Fibroblast of gingiva (primary cell): ENCODE data around the gene ADAMTSL2.
"Not testable (repeated sequence)": the region's sequence is repeated elsewhere in the genome, so short reads cannot be mapped to it uniquely, and the experiment has no call there.

ENCODE experiments used
- DNase-seq: peaks from one replicate; pipeline ENCODE4 v3.0.0-alpha.2; 2011; ENCODE audit warnings: low read depth

The ADAMTSL2 gene

DNA sequence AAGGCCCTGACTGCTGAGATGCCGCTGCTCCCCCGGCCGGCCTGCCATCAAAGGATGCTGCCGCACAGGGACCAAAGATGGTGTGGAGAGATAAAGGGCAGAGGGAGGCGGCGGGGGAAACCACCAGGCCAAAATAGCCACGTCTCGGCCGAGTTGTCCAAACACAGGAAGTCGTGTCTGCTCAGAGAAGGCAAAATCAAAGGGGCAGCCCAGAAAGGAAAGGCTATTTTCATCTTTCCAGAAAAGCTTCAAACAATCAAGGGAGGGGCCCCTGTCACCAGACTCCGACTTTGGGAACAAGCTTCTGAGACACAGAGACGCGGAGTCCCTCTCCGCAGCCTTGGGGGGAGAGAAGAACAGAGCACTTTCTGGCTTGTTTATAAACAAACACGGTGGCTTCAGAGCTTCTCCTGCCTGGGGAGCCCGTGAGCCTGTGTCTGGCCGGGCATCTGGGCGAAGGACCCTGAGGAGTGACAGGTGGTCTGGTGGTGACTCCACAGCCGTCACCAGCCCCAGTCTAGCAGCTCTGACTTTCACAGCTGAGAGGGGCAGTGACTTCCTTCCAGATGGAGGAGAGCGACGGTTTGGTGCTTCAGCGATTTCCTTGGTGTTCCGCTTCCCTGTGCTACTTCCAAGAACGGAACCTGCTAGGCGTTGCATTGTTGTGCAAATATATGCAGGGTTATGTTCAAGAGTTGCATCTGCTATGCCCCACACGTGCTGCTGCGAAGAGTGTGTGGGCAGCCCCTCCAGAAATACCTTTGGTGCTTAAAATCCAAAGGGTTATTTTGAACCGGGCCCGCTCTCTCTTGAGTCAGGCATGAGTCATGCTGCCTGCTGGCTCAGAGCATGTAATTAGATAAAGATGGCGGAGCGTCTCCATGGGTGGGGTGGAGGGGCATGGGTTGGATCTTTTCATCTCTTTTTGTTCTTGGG is 24.0 kb downstream of the ADAMTSL2 start:
- DNase-seq = peak; percentile 43

DNA sequence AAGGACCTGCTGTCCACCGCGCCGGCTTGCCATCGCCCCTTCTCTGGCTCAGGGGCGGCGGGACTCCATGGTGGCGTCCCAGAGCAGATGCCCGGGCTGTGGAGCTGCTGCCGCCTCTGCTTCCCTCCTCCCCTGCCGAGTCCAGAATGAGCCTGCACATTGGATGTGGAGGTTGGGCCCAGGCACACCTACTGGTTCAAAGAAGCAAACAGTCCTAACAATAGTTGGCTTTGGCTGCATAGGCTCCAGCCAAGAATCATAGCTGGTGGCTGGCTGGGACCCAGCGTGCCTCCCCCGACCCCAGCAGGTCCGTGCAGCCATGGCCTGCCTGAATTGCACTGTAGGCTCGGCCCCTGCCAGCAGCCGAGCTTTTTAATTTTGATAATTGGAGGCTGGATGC is 25.8 kb downstream of the ADAMTSL2 start:
- DNase-seq = no peak

DNA sequence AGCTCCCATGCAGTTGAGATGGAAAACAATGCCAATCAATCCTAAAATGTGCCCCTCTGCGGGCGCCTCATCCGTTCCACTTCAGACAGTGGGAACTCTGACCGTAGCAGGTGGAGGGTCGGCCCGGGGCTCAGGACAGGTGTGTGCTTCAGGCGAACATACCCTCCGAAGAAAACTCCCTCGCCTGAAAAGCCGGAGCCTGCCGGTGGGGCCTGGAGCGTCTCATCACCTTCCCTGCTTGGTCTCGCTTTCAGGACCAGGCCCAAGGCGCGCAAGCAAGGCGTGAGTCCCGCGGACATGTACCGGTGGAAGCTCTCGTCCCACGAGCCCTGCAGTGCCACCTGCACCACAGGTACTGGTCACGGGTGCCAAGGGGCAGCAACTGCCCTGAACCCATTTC is 26.4 kb downstream of the ADAMTSL2 start:
- DNase-seq = no peak

DNA sequence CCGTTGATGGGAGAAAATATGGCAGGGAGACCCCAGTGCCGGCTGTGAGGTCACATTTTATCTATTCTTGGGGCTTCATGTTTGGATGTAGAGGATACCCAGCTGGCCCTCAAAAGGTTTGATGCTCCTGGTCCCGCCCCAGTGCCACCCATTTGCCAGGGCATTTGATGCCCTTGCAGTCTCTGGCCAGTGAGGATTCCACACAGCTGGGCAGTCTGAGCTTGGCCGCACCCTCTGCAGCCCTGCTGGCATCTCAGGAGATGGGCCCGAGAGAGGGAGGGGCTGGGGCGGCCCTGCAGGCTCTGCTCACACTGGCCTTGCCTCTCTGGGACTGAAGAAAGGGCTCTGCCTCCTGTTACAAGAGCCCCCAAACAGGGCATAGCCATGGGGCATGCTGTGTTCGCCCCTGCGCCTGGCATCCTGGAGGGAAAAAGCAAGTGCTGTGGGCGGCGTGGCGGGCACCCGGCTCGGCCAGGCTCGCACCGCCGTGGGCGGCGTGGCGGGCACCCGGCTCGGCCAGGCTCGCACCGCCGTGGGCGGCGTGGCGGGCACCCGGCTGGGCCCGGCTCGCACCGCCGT is 27.6 kb downstream of the ADAMTSL2 start:
- no peak for DNase-seq

DNA sequence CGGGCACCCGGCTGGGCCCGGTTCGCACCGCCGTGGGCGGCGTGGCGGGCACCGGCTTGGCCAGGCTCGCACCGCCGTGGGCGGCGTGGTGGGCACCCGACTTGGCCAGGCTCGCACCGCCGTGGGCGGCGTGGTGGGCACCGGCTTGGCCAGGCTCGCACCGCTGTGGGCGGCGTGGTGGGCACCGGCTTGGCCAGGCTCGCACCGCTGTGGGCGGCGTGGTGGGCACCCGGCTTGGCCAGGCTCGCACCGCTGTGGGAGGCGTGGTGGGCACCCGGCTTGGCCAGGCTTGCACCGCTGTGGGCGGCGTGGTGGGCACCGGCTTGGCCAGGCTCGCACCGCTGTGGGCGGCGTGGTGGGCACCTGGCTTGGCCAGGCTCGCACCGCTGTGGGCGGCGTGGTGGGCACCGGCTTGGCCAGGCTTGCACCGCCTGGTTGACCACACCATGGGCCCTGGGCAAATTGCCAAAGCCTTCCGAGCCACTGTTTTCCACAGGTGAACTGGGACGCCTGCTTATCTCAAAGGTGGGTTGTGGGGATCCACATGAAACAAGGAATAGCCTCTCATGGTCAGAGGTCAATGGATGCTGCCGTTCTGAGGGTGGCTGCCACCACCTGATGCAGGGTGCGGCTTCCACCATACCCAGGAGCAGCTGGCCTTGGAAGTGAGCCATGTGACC is 28.2 kb downstream of the ADAMTSL2 start:
- no peak for DNase-seq

DNA sequence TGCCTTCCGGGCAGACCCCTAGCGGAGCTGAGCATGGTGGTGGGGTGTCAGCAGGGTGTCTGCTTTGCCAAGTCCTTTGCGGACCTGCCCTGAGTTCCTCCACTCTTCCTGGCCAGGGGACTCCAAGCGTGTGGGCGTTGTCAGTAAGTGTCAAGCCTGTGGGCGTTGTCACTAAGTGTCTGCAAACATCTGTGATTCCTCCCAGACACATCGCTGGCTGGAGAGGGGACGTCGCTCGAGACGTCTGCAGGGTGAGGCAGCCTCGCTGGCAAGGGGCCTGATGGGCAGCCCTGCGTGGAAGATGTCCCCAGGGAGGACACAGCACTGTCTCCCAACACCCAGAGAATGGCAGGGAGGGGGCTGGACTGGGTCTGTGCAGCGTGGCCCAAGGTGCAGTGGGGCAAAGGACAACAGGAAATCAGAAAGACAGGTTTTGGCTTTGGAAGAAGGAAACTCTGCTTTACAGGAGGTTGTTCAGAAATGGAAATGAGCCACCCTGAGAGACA is 28.8 kb downstream of the ADAMTSL2 start:
- no peak for DNase-seq

DNA sequence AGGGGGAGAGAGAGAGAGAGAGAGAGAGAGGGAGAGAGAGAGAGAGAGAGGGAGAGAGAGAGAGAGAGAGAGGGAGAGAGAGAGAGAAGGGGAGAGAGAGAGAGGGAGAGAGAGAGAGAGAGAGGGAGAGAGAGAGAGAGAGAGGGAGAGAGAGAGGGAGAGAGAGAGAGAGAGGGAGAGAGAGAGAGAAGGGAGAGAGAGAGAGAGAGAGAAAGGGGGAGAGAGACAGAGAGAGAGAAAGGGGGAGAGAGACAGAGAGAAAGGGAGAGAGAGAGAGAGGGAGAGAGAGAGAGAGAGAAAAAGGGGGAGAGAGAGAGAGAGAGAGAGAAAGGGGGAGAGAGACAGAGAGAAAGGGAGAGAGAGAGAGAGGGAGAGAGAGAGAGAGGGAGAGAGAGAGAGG is 29.3 kb downstream of the ADAMTSL2 start:
- DNase-seq = not testable (repeated sequence)

DNA sequence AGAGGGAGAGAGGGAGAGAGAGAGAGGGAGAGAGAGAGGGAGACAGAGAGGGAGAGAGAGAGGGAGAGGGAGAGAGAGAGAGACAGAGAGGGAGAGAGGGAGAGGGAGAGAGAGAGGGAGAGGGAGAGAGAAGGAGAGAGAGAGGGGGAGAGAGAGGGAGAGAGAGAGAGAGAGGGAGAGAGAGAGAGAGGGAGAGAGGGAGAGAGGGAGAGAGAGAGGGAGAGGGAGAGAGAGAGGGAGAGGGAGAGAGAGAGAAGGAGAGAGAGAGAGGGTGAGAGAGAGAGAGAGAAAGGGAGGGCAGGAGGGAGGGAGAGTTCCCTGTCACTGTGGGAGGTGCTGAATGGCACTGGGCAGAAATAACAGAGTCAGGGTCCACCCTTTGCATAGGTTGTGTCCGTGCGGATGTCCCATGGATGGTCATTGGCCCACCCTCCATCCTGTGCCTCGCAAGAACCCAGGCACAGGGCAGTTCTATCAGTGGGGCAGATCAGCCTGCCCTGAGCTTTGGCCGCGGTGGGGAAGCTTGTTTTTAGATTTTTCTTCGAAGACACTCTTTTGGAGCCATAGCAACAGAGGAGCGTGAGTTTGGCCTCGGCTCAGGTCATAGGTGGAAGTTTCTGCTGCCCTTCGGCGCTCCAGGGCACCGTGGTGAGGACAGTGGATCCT is 30.1 kb downstream of the ADAMTSL2 start:
- DNase-seq = no peak

DNA sequence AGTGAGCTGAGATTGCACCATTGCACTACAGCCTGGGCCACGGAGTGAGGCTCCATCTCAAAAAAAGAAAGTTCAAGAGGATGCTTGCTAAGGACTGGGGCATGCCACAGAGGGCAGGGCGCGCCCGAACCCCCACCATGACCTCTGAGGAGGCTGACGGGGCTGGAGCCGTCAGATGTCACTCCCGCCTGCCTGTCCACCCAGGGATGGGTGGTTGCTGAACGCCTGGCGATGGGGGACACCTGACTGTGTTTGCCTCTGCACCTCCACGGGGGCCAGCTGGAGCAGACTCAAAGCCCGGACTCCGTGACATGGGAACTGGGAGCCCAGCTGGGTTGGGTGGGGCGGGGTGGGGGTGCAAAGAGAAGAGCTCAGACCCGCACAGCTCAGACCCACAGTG is 31.9 kb downstream of the ADAMTSL2 start:
- no peak for DNase-seq

DNA sequence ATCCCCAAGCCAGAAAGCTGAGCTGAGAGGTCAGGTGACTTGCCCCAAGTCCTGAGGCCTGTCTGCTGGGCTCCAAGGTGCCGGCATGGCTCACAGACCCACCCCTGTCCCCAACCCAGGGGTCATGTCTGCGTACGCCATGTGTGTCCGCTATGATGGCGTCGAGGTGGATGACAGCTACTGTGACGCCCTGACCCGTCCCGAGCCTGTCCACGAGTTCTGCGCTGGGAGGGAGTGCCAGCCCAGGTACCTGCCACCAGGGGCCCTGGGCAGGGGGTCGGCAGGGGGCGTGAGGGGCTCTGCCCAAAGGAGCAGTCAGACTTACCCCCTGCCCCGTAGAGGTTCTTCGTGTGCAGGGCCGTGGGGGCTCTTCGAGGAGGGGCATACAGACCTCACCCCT is 32.3 kb downstream of the ADAMTSL2 start:
- DNase-seq = no peak

DNA sequence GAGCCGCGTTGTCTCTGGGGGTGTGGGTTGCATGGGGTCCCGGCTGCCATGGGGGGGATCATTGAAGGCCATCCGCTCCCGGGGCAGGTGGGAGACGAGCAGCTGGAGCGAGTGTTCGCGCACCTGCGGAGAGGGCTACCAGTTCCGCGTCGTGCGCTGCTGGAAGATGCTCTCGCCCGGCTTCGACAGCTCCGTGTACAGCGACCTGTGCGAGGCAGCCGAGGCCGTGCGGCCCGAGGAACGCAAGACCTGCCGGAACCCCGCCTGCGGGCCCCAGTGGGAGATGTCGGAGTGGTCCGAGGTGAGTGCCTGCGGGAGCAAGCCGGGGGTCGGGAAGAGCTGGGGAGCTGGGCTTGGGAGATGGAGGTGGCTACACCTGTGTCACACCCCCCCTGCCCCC is 33.7 kb downstream of the ADAMTSL2 start:
- DNase-seq = no peak

DNA sequence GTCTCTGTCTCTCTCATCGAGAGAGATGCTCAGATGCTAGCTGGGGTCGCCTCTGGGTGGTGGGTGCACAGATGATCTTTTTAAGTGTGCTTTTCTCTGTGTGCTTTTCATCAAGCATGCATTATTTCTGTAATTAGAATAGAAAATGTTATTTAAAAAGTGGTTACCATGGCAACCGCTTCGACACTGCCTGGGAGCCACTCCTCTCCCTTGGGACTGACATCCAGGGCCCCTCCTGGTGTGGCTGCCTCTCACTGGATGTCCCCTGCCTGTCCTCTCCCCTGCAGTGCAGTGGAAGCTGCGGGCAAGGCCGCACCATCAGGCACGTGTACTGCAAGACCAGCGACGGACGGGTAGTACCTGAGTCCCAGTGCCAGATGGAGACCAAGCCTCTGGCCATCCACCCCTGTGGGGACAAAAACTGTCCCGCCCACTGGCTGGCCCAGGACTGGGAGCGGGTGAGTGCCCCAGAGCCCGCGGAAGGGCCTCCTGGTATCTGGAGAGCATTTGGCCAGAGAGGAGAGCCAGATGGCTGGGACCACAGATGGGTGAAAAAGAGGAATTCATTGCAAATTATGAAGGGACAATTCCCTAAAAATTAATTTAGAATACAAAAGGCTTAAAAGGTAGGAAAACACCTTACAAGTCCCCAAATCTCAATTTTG is 34.7 kb downstream of the ADAMTSL2 start:
- no peak for DNase-seq

DNA sequence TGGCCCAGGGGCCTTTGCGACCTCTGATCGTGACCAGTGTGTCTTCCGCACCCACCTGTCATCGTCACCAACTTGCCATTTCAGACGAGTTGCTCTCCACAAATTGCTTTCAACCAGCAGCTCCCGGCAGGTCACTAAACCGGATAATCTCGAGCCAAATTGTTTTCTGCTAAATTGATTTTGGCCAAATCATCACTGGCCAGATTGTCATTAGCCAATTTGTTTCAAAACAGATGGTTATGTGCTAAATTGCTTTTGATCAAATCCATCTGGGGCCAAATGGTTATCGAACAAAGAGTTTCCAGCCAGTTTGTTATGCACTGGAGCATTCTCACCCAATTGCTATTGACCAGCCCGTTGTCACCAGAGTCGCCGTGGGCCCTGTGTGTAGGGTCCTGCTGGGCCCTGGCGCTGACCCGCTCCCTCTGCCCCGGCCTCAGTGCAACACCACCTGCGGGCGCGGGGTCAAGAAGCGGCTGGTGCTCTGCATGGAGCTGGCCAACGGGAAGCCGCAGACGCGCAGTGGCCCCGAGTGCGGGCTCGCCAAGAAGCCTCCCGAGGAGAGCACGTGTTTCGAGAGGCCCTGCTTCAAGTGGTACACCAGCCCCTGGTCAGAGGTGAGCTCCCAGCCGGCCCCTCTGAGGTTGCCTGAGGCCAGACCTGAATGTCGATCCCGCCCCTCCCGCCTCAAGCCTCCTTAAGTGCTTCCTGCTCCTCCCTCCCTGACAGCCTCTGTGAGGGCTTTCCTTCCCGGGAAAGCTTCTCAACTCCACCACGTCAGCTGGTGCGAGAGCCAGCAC is 35.6 kb downstream of the ADAMTSL2 start:
- no peak for DNase-seq

DNA sequence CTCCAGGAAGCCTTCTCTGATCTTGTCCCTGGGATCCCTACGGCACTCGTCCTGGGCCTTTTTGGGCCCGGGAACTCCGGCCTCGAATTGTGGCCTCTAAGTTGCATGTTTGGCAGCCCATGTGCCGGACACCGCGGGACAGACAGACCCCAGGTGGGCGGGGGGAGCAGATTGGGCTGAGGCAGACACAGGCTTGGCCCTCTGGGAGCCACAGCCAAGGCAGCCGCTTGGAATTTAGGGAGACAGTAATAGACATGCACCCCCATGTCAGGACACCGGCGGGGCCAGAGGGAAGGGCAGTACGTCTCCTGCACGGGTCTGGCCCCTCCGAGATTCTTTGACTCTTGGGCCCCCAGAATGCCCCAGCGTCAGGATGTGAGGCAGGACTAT is 36.2 kb downstream of the ADAMTSL2 start:
- no peak for DNase-seq

DNA sequence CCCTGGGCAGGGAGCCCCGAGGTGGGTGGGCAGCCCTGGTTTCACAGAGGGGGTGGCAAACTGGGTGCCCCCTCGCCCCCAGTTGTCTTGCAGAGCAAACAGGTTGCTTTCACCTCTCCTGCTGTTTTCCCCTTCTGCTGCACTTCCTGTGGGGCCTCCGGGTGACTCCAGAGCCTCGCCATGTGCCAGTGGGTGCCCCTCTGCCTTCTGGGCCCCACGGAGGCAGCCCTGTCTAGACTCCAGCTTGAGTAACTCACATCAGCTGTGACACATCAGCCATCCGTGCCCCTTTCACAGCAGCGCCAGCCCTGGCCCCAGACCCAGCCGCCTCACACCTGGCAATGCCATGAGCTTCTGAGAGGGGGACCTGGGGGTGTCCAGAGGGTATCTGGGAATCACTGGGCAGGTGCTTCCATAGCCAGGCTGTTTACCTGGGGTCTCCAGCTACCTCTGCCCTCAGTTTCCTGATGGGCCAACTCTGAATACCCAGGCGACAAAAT is 36.9 kb downstream of the ADAMTSL2 start:
- no peak for DNase-seq

DNA sequence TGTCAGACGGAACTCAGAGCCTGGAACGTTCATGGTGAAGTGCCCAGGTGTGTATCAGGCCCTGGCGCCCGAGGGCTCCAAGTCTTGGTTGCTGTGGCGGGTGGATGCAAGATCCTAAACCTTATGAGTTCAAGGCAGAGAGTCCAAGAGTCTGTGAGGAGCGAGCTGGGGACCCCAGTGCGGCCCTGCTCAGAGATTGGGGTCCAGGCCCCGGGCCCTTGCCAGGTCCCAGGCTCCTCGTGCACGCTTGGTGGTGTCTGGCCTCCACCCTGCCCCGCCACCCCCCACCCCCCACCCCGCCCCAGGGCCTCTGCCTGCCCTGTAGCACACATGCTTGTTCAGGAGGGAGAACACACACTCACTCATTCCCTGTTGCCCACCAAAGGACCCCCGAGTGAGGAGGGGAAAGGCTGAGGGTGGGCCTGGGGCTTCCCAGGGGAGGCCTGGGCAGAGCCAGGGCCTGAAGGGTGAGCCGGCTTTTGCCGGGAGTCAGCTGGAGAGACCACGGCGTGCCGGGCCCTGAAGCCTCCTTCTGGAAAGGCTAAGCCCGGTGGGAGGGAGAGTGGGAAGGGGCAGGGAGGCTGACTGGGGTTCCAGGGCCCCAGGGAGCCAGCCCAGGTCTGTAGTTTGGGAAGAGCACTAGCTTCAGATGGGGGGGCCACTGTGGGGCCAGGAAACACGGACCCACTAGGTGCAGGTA is 37.5 kb downstream of the ADAMTSL2 start:
- no peak for DNase-seq

DNA sequence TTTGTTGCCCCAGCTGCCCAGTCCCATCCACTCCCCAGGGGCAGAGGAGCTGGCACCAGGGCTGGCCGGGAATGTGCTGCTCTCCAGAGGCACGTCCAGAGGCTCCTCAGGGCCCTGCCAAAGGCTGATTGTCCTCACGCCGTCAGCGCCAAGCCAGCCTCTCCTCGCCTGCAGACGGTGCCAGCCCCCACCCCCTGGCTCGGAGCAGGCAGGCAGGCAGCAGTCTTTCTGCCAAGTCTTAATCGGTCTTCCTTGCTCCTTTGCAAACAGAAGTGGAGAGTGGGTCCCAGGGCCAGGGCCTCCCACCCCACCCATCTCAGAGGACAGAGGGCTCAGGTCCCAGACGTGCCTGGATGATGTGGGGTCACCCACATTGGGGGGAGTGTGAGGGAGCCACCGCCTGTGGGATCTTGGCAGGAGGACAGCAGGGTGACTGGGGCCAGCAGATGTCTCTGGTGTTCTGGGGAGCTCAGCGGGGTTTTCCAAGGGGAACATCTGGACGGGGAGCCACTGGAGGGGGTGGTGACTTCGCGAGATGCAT is 38.4 kb downstream of the ADAMTSL2 start:
- peak; percentile 42 for DNase-seq

DNA sequence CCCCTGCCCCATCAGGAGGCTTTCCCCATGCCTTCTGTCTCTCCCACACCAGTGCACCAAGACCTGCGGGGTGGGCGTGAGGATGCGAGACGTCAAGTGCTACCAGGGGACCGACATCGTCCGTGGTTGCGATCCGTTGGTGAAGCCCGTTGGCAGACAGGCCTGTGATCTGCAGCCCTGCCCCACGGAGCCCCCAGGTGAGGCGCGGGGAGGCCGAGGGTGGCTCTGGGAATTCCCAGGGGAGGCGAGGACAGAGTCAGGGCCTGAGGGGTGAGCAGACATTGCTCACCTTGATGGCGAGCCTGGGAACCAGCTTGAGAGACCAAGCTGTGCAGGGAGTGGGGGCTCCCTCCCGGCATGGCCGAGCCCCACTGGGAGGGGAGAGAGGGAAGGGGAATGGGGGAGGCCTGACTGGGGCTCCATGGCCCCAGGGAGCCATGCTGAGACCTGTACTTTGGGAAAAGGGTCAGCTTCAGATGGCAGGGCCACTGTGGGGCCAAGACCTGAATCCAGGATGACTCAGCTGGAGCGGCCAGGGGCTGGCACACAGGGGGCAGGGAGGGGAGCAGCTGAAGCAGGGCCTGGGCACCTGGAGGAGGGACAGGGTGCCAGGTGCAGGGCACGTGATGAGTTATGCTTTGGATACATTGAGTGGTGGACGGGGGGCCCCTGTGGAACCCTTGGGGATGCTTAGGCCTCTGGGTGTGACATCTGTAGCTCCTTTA is 39.4 kb downstream of the ADAMTSL2 start:
- no peak for DNase-seq

DNA sequence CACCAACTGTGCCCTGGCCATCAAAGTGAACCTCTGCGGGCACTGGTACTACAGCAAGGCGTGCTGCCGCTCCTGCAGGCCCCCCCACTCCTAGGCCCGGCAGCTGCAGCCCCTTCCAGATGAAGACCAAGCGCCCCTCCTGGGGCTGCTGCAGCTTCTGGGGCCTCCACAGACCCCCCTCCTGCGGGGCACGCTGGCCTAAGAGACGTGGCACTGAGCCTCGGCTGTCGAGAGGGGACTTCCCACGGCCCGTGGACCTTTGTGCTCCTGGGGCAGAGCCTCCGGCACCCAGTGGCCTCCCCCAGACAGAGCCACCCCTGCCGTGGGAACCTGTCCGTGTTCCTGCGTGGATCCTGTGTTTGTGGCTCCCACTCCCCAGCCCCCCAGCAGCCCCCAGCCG is 40.3 kb downstream of the ADAMTSL2 start:
- DNase-seq = no peak
